Anterior cingulate cortex (tissue), 58 donors: ENCODE measurements around the gene SLC24A3.
A peak's percentile ranks its signal among the peaks of the same experiment; 100 is the strongest.

ENCODE experiments used
- DNase-seq, 58 donors: peaks; one replicate each; lab custom pipeline; 2025; lab: John Stamatoyannopoulos, UW

SLC24A3 gene

DNA sequence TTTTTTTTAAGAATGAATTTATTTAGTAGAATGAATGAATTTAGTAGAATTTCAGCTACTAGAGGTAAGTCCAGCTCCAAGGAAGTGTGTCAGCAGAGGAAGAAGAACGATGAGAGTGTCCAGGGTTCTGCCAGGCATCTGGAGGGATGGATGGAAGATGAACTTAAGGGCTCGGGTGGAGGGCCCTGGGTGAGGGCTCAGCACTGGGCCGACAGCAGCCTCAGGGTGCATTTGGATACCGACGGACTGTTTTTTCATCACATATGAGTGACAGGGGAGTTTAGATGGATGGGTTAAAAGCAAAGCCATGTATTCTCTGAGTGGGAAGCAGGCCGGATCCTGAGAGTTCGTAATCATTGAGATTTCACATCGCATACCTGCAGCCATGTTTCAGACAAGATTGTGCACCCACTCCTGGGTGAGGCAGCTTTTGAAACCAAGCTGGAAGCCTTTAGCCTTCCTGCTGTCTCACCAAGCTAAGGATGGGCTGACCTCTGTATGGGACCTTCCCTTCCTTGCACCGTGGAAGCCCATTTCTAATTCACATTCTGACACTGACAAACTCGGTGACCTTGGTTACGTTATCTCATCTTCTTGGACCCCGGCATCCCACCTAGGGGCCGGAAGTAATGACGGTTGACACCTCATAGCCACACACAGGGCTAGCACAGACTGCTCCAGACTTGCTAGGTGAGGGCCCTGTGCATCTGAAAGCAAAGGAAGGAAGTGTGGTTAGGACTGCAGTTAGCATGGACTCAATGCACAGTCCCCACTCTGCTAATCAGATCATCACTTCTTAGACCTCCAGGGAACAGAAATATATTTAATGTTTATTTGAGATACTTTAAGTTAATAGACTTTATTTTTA is 228.5 kb downstream of the SLC24A3 start:
- no peak for DNase-seq

DNA sequence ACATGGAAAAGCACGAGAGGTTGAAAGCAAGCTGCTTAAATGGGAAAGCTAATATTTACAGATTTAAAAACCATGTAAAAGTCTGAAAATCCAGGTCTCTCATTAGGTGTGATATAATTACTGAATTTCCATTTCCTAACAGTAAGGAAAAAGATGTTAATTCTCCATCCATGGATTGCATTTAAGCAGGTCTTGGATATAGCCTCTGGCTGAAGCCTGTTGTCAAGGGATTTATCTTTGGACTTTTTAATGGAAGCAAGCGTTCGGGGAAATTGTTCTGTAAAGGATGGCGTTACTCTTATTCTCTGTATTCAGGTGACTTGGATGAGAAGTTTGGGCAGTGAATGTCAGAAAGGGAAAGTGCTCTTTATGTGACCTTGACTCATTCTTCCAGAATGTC is 233.8 kb downstream of the SLC24A3 start:
- no peak for DNase-seq

DNA sequence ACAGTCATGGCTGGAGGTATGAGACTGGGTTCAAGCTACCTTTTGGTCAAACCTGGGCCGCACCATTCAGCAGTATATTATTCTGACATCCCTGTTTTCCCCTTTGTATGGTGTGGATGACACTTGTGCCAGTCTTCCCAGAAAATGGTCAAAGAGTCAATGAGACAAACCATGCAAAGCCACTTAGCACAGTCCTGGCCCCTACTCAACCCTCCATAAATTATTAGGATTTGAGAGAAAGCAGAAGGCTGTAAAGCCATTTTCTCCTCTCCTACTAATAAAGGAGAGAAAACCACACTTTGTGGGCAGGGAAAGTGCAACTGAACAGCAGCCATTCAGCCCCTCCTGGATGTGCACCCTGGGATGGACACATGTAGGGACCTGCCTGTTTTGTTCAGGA is 236.2 kb downstream of the SLC24A3 start:
- DNase-seq = no peak

DNA sequence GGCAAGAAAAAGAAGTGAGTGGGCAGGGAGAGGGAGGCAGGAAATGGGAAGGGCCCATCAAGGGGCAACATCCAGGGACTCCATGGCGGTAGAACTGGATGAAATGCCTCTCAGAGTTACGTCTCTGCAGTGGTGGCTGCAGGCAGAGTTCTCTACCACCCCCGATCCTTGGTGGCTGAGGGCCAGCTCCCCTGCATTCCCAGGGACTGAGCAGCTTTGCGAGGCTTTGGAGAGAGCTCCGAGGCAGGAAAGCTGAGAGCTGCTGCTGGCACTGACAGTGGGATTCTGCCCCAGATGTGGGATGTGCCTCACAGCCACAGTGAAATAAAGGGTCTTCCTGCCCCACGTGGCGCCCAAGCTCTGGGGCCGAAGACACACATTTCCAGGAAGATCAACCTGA is 236.6 kb downstream of the SLC24A3 start:
- peak in 1 of 58 donors; percentile 1 for DNase-seq

DNA sequence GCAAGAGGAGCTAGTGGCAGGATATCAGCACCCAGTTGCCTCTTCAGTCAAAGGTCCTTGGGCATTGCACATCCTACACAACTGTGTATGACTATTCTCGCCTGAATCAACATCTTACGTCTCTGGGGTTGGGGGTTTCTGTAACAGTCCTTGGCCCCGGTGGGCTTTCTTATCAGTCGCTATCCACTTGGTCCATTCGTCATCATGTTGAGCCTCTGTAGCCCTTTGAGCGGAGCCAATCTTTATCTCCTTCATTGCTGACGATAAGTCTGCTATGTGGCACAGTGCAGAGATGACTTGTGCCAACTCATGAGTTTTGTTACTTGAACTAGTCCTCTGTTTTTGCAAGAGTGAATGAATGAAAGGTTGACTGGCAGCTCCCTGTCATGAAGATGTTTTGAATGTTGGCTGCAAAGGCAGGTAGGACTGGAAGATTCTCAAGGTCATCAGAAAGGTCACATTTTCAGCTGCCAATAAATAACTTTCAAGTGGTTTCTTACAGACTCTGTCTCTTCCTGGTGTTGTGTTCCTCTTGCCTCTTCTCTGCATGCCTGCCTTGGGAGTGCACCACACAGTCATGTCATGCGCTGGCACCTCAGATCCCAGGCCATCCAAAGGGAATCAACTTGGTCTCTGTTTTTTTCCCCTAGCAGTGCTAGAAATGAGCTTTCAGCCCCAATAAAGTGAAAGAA is 238.9 kb downstream of the SLC24A3 start:
- DNase-seq = no peak

DNA sequence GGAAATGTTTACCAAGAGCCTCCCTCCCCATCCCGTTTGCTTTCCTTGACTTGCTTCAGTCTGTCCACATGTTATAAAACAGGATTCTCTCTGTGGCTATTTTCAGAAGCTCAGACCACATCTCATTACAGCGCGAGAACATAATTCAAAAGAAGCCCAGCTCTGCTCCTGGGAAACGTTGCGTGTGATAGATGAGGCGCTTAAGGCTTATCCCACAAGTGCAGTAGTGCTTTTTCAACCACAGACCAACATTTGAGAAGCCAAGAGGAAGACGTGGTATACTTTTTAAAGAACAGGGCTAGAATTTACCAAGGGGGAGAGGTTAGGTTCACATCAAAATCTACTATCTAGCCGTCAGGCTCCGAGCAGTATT is 239.5 kb downstream of the SLC24A3 start:
- no peak for DNase-seq

DNA sequence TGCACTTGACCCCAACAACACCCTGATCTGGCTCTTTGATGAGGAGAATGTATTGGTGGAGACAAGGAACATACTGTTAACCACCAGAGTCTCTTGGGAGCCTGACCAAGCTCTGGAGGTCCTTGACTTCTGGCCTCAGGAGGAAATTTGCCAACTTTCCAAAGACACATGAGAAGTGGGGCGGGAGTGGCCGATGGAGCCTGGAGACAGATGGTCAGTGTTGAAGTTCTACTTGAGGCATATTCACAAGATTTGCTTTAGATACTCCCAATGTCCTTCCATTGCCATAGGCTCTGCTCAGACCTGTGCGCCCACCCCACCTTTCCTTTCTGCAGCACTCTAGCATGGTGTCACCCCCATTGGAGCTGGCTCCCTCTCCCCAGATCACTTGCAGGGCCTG is 241.0 kb downstream of the SLC24A3 start:
- DNase-seq = no peak

DNA sequence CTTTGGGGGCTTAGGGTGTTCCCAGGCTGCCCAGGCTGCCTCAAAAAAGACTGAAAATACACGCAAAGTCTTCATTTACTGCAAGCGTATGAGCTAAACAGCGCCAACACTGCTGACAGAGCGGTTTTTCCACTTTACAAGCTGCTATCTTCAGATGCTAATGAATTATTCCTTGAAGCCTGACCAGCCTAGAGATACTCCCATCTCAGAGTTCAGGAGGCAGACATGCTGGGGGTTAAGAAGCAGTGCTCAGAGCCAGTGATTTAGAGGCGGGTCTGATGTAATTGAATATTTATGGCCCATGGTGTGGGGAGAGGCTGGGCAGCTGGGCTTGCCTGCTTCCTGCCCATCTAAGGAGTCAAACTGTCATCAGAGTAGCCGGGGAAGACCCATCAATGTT is 241.4 kb downstream of the SLC24A3 start:
- DNase-seq = no peak

DNA sequence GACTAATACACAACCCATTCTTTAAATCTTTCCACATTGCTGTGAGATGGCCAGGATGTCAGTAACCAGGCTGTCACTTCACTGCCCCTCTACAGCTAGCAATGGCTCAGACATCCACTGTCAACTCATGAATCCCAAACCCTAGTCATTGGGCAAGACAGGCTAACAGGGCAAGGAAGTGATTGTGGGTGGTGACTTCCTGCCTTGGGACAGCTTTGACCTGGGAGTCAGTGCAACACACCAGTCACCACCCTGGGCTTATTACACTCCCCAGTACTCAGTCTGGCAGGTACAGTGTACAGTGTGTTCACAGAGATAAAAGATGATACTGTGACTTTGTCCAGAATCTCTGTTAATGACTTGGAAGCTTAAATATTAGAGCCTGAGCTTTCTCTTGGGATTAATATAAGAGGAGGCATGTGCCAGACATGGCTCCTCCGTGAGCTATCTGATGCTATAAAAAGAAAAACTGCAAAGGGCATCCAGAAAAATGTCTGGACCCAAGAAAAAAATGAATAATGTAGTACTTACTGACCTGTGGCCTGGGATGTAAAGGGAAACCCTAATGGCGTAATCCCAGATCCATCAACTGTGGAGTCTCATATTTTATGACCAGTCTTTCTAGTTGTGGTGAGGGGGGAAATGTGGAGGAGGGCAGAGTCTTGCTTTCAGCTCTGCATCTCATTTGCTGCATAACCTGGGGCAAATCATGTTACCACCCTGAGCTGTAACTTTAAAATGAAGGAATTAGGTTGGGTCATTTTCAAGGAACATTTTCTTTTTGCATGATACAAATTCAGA is 244.4 kb downstream of the SLC24A3 start:
- no peak for DNase-seq

DNA sequence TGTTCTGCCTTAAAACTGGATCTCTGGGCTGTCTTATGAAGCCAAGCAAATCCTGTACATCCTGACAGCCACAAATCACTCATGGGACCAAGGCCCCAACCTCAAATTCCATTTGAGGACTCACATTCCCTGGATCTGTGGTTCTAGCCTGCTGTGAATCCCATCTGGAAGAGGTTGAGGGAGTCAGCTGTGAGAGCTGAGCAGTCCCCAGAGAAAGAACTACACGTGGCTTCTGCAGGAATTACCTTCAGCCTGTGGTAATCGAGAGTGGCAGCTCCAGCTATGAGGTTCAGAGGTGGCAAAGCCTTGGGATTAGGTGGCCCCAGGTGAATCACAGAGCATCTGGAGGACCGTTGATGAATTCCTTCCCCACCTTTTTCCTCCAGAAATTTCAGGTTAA is 245.2 kb downstream of the SLC24A3 start:
- no peak for DNase-seq

DNA sequence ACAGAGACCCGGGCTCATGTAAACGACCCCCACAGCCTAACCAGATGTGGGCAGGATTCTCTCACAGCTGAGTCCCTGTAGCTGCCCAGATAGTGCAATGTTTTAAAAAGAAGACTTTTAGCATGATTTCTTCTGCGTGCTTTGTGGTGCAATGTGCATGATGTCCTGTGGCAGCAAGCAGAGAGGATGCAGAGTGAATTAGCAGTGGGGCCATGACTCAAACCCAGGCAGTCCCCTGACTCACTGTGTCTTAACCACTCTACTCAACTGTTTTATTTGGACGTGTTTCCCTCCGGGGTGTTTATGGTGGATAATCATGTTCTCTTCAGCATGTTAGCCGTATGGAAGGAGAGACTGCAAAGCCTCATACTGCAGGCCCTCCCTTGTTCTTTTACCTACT is 247.9 kb downstream of the SLC24A3 start:
- DNase-seq = no peak

DNA sequence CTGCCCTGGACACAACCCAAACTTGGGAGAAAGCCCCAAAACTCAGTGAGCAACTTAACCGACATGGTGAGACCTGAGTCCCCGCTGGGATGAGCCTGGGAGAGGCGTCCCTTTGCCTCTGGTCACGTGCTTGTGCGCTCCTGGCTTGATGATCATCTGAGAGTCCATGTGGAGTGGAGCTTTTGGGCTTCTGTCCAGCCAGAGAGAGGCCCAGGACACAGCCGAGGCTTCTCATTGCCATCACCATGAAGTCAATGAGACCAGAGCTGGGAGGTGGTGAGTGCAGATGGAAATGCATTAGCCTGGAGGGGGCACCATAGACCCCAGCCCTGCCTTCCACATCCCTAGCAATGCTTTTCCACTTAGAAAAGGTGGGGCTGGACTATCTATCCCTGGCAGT is 250.0 kb downstream of the SLC24A3 start:
- DNase-seq = no peak

DNA sequence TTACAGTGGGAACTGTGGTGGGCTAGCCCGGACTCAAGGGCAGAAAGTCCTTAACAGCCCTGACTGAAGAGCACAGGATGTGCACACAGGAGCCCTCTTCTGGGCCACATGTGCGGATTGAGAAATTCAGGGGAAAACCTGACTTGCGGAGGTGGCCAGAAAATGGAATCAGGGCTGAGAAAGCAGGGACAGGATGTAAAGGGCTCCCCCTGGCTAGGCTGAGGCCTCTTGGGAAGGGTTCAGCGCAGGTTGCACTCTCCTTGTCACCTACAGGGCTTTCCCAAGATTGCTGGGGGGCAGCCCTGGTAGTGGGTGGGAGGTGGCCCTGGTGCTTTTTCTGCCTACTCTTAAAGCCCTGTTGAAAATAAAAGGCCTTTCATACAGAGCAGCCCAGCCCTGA is 251.2 kb downstream of the SLC24A3 start:
- no peak for DNase-seq

DNA sequence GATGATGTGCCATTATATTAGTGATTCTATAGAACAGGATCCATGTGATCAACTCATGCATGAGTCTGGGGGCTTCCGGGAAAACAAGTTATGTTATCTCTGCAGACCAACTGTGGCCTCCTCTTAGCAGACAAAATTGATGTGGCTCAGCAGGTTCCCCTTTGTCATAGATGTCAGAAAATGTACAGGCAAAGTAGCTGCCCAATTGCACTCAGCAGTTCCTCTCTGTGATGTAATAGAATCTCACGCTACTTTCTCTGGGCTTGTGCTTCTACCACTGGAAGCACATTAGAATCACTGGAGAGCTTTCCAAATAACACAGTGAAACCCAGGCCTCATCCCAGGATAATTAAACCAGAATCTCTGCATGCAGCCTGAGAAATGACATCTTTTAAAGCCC is 253.1 kb downstream of the SLC24A3 start:
- DNase-seq = no peak

DNA sequence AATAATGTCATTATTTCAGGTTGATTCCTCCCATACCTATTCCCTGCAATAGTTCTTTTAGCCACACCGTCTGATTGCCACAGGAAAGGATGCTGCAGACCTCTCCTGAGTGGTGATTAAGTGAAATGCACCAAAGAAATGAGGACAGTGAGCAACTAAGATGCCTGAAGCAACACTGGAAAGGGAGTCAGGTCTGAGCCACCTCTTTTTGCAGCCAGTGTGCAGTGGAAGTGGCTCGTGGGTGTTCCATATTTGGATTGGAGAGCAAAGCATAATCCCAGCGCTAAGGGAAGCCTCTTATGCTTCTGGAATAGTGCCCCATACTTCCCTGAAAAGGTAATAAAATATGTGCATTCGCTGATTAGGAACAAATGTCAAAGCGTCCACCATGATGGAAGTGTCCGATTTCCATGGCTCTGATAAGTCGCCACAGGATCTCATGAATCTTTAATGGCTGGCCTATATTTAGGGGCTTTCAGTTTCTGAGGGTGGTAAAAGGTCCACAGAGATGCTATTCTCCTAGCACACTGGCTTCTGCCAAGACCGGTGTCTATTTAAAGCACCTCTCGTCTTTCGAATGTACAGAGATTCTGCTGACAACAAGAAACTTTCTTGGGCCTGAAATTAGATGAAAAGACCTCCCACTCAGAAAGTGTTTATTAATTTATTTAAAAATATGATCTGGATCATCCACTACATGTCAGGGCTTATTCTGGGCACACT is 253.9 kb downstream of the SLC24A3 start:
- no peak for DNase-seq

DNA sequence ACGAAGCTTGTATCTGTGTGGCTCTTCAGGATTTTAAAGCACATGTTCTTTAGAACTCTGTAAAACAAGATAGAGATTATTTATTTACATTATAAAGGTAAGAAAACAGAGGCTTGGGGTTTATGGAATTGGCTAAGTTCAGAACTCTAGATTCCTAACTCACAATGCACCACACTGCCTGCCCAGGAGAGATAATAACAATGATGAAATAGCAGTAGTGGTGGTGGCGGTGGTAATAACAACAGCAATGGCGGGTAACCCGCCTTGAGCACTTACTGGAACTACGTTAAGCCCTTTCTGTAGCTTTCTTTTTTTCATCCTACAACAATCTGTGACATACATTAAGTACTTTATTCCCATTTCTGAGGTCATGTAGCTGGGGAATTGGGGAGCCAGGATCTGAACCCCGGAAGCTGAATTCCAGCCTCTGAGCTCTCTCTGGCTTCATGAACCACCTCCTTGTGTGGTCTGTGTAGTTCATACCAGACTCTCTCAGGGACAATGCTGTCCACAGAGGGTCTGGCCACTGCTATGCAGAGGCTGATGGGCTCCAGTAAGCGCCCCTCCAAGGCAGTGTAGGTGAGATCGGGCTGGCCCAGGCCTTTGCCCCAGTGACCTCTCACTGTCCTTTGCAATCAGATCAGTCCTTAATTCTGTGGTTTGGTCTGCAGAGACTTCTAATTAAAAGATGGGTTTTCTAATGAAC is 260.9 kb downstream of the SLC24A3 start:
- DNase-seq = no peak

DNA sequence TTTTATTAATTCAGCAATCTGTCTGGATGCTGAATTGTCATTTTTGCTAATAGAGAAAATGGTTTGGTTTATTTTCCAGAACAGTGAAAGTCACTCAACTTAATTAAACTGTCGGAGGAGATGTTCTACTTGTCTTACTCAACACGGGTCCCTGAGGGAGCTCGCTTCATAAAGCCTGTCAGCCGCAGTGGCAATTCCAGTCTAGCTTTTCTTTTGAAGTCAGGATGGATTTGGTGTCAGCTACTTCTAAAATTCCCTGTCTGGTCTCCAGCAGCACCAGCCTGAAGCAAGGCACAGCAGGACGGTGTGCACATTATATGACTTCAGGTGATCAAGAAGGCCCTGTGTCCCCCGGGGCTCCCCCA is 261.5 kb downstream of the SLC24A3 start:
- DNase-seq = no peak

DNA sequence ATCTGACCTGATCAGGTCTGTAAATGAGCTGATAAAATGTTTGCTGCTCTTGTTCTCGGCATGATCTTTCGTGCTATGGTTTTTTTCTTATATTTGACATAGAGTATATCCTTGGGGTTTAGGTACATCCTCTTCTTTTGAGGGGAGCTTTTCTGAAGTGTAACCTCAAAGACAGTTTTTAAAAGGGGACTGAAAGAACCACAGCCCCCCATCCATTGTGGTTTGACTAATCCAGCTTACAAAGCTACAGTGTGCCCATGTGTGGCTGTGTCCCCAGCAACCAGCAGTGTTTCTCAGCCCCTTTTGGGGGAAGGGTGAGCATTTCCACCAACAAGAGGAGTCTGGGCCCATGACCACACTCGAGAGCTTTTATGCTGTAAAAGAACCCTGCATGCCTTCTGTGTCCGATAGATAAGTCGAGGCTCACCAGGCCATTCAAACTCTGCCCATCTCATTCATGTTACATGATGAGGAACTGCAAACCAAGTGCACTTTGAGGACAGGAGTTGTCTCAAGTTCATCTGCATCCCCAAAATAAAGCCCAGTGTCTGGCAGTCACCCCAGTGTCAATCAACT is 266.0 kb downstream of the SLC24A3 start:
- DNase-seq = no peak

DNA sequence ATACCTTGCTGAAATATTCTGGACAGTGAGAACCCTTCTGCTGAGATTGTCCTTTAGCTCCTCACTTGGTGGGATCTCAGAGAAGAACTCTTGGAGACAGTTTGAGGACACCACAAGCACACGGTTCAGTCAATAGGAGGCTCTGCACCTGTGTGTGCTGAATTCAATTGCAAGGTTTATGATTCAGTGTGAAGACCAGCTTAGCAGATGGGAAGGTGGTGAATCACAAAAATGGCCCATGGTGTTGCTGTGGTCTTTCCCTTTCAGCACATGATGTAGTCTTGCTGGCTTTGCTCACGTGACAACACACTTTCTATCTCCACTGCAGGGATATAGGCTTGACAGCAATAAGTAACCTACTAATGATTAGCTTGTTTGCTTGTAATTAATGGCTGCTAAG is 270.3 kb downstream of the SLC24A3 start:
- DNase-seq = no peak

DNA sequence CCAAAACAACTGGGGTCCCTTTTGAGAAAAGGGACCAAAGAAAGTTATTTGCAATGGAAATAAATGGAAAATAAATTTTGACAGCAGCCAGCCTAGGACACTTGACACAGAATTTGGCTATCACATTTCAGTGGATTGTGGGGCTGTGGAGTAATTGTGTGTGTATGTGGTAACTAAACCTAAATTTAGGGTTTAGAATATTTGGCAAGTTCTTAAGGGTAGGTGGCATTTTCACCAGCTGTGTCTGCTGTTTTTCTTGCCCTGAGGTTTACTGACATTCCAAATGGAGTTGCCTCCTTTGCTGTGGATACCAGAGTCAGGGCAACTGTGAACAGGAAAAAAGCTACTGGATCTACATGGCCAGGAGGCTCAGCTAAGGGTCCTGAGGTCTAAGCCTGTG is 270.9 kb downstream of the SLC24A3 start:
- DNase-seq = no peak
